CD4-positive, alpha-beta T cell (primary cell): ENCODE data around the gene RAB8B. TPM values are rescaled to one million over a fixed set of nuclear protein-coding genes. Genes with fewer than 3 reads are reported as not detected.

Experiments
- ATAC-seq: fragments of 200-7000 bp; cut with Tn5 transposase; one replicate; pipeline ENCODE4 v1.10.0; 2022; ENCODE audit warnings: mild to moderate bottlenecking; ENCODE audit not compliant: poor library complexity
- CTCF ChIA-PET: fragments of 350-600 bp; sonication (Branson Sonifier 250); formaldehyde crosslinking; loops from one replicate; lab custom pipeline; 2021; ENCODE audit warnings: antibody characterized with exemption, inconsistent platforms; lab: Charles Lee
- POLR2A ChIA-PET: fragments of 350-600 bp; sonication (Branson Sonifier 250); formaldehyde crosslinking; loops from one replicate; lab custom pipeline; 2021; ENCODE audit warnings: antibody characterized with exemption, inconsistent platforms; lab: Charles Lee
- DNase-seq, 14 experiments: peaks; one replicate each; pipeline ENCODE4 v3.0.0-alpha.2; 2013 to 2020; ENCODE audit warnings: mixed read lengths in 2 of 14
- H3K27ac ChIP-seq, 2 donors: one replicate each; pipeline versions ENCODE4 v1.5.1 to v1.7.0; 2013; ENCODE audit warnings: low read length in 2 of 2, low read depth in 1 of 2, mild to moderate bottlenecking in 1 of 2
- H3K27me3 ChIP-seq, 2 experiments: 1 replicate in 1 of 2; 2 replicates in 1 of 2; pipeline versions ENCODE4 v1.6.1 to v1.7.0; 2013; ENCODE audit warnings: low read length in 2 of 2, control low read depth in 1 of 2, mild to moderate bottlenecking in 1 of 2, moderate library complexity in 1 of 2; ENCODE audit not compliant: insufficient read depth in 2 of 2, control insufficient read depth in 1 of 2
- H3K36me3 ChIP-seq: one replicate; pipeline ENCODE4 v1.6.1; 2013; ENCODE audit warnings: low read length, control low read depth; ENCODE audit not compliant: insufficient read depth
- H3K4me1 ChIP-seq: one replicate; pipeline ENCODE4 v1.6.1; 2013; ENCODE audit warnings: low read length, control low read depth; ENCODE audit not compliant: insufficient read depth
- H3K4me3 ChIP-seq: one replicate; pipeline ENCODE4 v1.5.1; 2013; ENCODE audit warnings: mild to moderate bottlenecking, low read length, moderate library complexity
- H3K9me3 ChIP-seq, 2 experiments: 1 replicate in 1 of 2; 2 replicates in 1 of 2; pipeline versions ENCODE4 v1.6.1 to v1.7.0; 2013; ENCODE audit warnings: low read length in 2 of 2, mild to moderate bottlenecking in 2 of 2, control low read depth in 1 of 2, moderate library complexity in 1 of 2; ENCODE audit not compliant: control insufficient read depth in 1 of 2, insufficient read depth in 1 of 2
- H3K27ac Mint-ChIP-seq: one replicate; pipeline ENCODE4 v1.8.0; 2020; ENCODE audit warnings: mixed read lengths
- H3K27me3 Mint-ChIP-seq: one replicate; pipeline ENCODE4 v1.8.0; 2021; ENCODE audit warnings: mixed read lengths
- H3K36me3 Mint-ChIP-seq: one replicate; pipeline ENCODE4 v1.8.0; 2021; ENCODE audit warnings: low read depth, mixed read lengths
- H3K4me1 Mint-ChIP-seq: one replicate; pipeline ENCODE4 v1.8.0; 2021; ENCODE audit warnings: low read depth, mixed read lengths
- H3K4me3 Mint-ChIP-seq: one replicate; pipeline ENCODE4 v1.8.0; 2020; ENCODE audit warnings: mild to moderate bottlenecking, mixed read lengths
- H3K9me3 Mint-ChIP-seq: one replicate; pipeline ENCODE4 v1.8.0; 2020; ENCODE audit warnings: mixed read lengths
- CTCF ChIP-seq: fragments of 200-600 bp; IDR thresholded peaks from one replicate; pipeline ENCODE4 v1.8.0; 2022; ENCODE audit warnings: antibody characterized with exemption, mild to moderate bottlenecking
- intact Hi-C, 2 experiments: fragments of 100-400 bp; cut with DNase I in 1 of 2; cut with micrococcal nuclease in 1 of 2; formaldehyde crosslinking; loops; one replicate each; pipeline versions ENCODE4 v1.15.1 to v1.9.0; 2023 to 2025; cut with DNase I, micrococcal nuclease
- total RNA-seq, 174 experiments: library from RNA in 2 of 174; stranded (reverse) in 2 of 174; gene quantifications; one replicate each; pipeline ENCODE4 v1.2.3 and lab custom pipeline; 2021 to 2026

RAB8B gene
- total RNA-seq, 2 experiments from 2014 or later, result 74.5 to 75.2 TPM

- Histone ChIP-seq H3K36me3 (no peaks in the 10 kb centered on the region), H3K4me1 (no peaks in the 10 kb centered on the region), H3K27ac (no peak overlapping the region), H3K9me3 (no peaks in the 10 kb centered on the region), H3K27me3 (no peaks in the 10 kb centered on the region), H3K4me3 (no peak overlapping the region)
- no peak overlapping the region for H3K4me3 Mint-ChIP-seq
- no peak for ATAC-seq
- no peaks in the 10 kb centered on the region for H3K4me1 Mint-ChIP-seq
- intact Hi-C loops, result no loop called here
- no peak for TF ChIP-seq CTCF
- DNase-seq, result no peak
- CTCF ChIA-PET, result no interaction called here
- H3K27ac Mint-ChIP-seq, result no peak overlapping the region
- POLR2A ChIA-PET, result no interaction called here
- no peaks in the 10 kb centered on the region for H3K9me3 Mint-ChIP-seq
- no peaks in the 10 kb centered on the region for H3K36me3 Mint-ChIP-seq
- H3K27me3 Mint-ChIP-seq, result no peaks in the 10 kb centered on the region
These were observed 11.4 kb upstream of the RAB8B start for GRCh38 chr15:63178034-63178433.

- H3K4me3 ChIP-seq, result no peak overlapping the region
- H3K36me3 ChIP-seq, result no peaks in the 10 kb centered on the region
- H3K27me3 Mint-ChIP-seq, result no peaks in the 10 kb centered on the region
- no peak for DNase-seq
- H3K27ac Mint-ChIP-seq, result no peak overlapping the region
- no peaks in the 10 kb centered on the region for H3K9me3 ChIP-seq
- H3K4me1 ChIP-seq, result no peaks in the 10 kb centered on the region
- H3K4me3 Mint-ChIP-seq, result no peak overlapping the region
- no peak for ATAC-seq
- no peaks in the 10 kb centered on the region for H3K27me3 ChIP-seq
- intact Hi-C loops, result loop anchor here (5.0 to 10.0 kb wide), 2 partner anchors 222 to 914 kb away; partner anchors contain the start of genes CIAO2A (in 1 of the 2) and SNX1 (in 1 of the 2)
- no peaks in the 10 kb centered on the region for H3K9me3 Mint-ChIP-seq
- H3K4me1 Mint-ChIP-seq, result no peaks in the 10 kb centered on the region
- ChIA-PET CTCF (interaction anchor here (1.1 kb wide), 1 partner anchor 34 kb away, joined by 3 read pairs; no protein-coding TSS in a partner anchor), POLR2A (interaction anchor here (2.2 kb wide), 1 partner anchor 11 kb away, joined by 7 read pairs; no protein-coding TSS in a partner anchor)
- TF ChIP-seq CTCF, result no peak
- H3K27ac ChIP-seq, result no peak overlapping the region
- H3K36me3 Mint-ChIP-seq, result no peaks in the 10 kb centered on the region
These were observed 8.7 kb upstream of the RAB8B start for GRCh38 chr15:63180746-63181145.

- ChIA-PET CTCF (no interaction called here), POLR2A (no interaction called here)
- no peak overlapping the region for H3K27ac Mint-ChIP-seq
- no peak for DNase-seq
- Histone ChIP-seq H3K4me1 (no peaks in the 10 kb centered on the region), H3K27ac (no peak overlapping the region), H3K27me3 (no peaks in the 10 kb centered on the region), H3K36me3 (no peaks in the 10 kb centered on the region), H3K9me3 (no peaks in the 10 kb centered on the region), H3K4me3 (no peak overlapping the region)
- no peaks in the 10 kb centered on the region for H3K9me3 Mint-ChIP-seq
- no peak overlapping the region for H3K4me3 Mint-ChIP-seq
- no peaks in the 10 kb centered on the region for H3K36me3 Mint-ChIP-seq
- no peak for ATAC-seq
- TF ChIP-seq CTCF, result no peak
- no peaks in the 10 kb centered on the region for H3K4me1 Mint-ChIP-seq
- intact Hi-C loops, result loop anchor here (5.0 to 10.0 kb wide), 2 partner anchors 221 to 913 kb away; partner anchors contain the start of genes CIAO2A (in 1 of the 2) and SNX1 (in 1 of the 2)
- no peaks in the 10 kb centered on the region for H3K27me3 Mint-ChIP-seq
These were observed 7.8 kb upstream of the RAB8B start for GRCh38 chr15:63181648-63182047.
